IMR-90 (cell line): ENCODE data around the gene ATG5. TPM values are rescaled to one million over a fixed set of nuclear protein-coding genes. Genes with fewer than 3 reads are reported as not detected.

Experiments used
- ATAC-seq: fragments of 200-7000 bp; cut with Tn5 transposase; 2 replicates; pipeline ENCODE4 v1.9.1; 2020; ENCODE audit warnings: low read depth, mild to moderate bottlenecking, moderate library complexity
- BruUV-seq: library from RNA; stranded (reverse); fragments of 400-500 nt; replicated peaks from 2 replicates; lab custom pipeline; 2021; lab: Mats Ljungman, UMichigan
- CTCF ChIA-PET: fragments of 300-600 bp; formaldehyde crosslinking; extraction: SDS; loops from one replicate; lab custom pipeline; 2021; ENCODE audit warnings: antibody characterized with exemption; lab: Yijun Ruan, JAX
- POLR2A ChIA-PET: fragments of 300-600 bp; sonication (Branson Sonifier 250); formaldehyde crosslinking; loops from one replicate; lab custom pipeline; 2022; ENCODE audit warnings: antibody characterized with exemption; ENCODE audit not compliant: unreplicated experiment; lab: Charles Lee
- DNase-seq: peaks from one replicate; pipeline ENCODE4 v3.0.0; 2013
- H2AFZ ChIP-seq: replicated peaks from 2 replicates; pipeline ENCODE3; 2013; ENCODE audit warnings: low read length, mild to moderate bottlenecking; ENCODE audit not compliant: poor library complexity
- H2AK5ac ChIP-seq: 2 replicates; pipeline ENCODE4 v1.6.1; 2013; ENCODE audit warnings: low read depth, low read length, inconsistent platforms
- H2AK9ac ChIP-seq: replicated peaks from 2 replicates; pipeline ENCODE3; 2013; ENCODE audit warnings: mild to moderate bottlenecking, low read depth, low read length, moderate library complexity; ENCODE audit not compliant: poor library complexity
- H2BK120ac ChIP-seq: 2 replicates; pipeline ENCODE4 v1.6.1; 2013; ENCODE audit warnings: low read depth, low read length, inconsistent platforms
- H2BK15ac ChIP-seq: 3 replicates; pipeline ENCODE4 v1.6.1; 2013; ENCODE audit warnings: low read depth, low read length, inconsistent platforms
- H2BK20ac ChIP-seq: 2 replicates; pipeline ENCODE4 v1.6.1; 2013; ENCODE audit warnings: low read depth, mild to moderate bottlenecking, inconsistent platforms, low read length, moderate library complexity
- H2BK5ac ChIP-seq: 2 replicates; pipeline ENCODE4 v1.6.1; 2013; ENCODE audit warnings: mild to moderate bottlenecking, low read depth, low read length, inconsistent platforms; ENCODE audit not compliant: poor library complexity, severe bottlenecking
- H3K14ac ChIP-seq: replicated peaks from 2 replicates; pipeline ENCODE4 v1.6.1; 2013; ENCODE audit warnings: low read depth, low read length, inconsistent platforms
- H3K18ac ChIP-seq: 2 replicates; pipeline ENCODE4 v1.6.1; 2013; ENCODE audit warnings: low read depth, low read length, control low read depth
- H3K23ac ChIP-seq: 2 replicates; pipeline ENCODE4 v1.6.1; 2013; ENCODE audit warnings: low read depth, low read length, inconsistent platforms
- H3K27ac ChIP-seq: 2 replicates; pipeline ENCODE4 v1.5.1; 2013; ENCODE audit warnings: mild to moderate bottlenecking, control low read depth, low read length; ENCODE audit not compliant: insufficient read depth
- H3K27me3 ChIP-seq: 2 replicates; pipeline ENCODE4 v1.6.1; 2013; ENCODE audit warnings: low read length; ENCODE audit not compliant: control insufficient read depth, insufficient read depth
- H3K36me3 ChIP-seq: 2 replicates; pipeline ENCODE4 v1.6.1; 2013; ENCODE audit warnings: low read length, mixed read lengths; ENCODE audit not compliant: control insufficient read depth, insufficient read depth
- H3K4ac ChIP-seq: 2 replicates; pipeline ENCODE4 v1.6.1; 2013; ENCODE audit warnings: low read depth, low read length, inconsistent platforms
- H3K4me1 ChIP-seq: 2 replicates; pipeline ENCODE4 v1.6.1; 2013; ENCODE audit warnings: low read length, mixed read lengths; ENCODE audit not compliant: control insufficient read depth, insufficient read depth
- H3K4me2 ChIP-seq: 2 replicates; pipeline ENCODE4 v1.6.1; 2013; ENCODE audit warnings: low read depth, mild to moderate bottlenecking, control low read depth, low read length, moderate library complexity
- H3K4me3 ChIP-seq: 2 replicates; pipeline ENCODE4 v1.5.1; 2013; ENCODE audit warnings: low read depth, mild to moderate bottlenecking, control low read depth, low read length, moderate library complexity; ENCODE audit not compliant: insufficient read depth
- H3K56ac ChIP-seq: 2 replicates; pipeline ENCODE4 v1.6.1; 2013; ENCODE audit warnings: low read length, inconsistent platforms; ENCODE audit not compliant: insufficient read depth; ENCODE audit errors: extremely low read depth
- H3K79me1 ChIP-seq, 2 experiments: 2 replicates each; pipeline ENCODE4 v1.6.1; 2013; ENCODE audit warnings: low read length in 2 of 2, inconsistent platforms in 1 of 2, low read depth in 1 of 2
- H3K9ac ChIP-seq: 2 replicates; pipeline ENCODE4 v1.6.1; 2013; ENCODE audit warnings: low read depth, low read length, control low read depth
- H3K9me1 ChIP-seq: 2 replicates; pipeline ENCODE4 v1.6.1; 2013; ENCODE audit warnings: low read length, inconsistent platforms; ENCODE audit not compliant: insufficient read depth
- H3K9me3 ChIP-seq: 2 replicates; pipeline ENCODE4 v1.6.1; 2013; ENCODE audit warnings: low read length; ENCODE audit not compliant: control insufficient read depth, insufficient read depth
- H4K20me1 ChIP-seq: 2 replicates; pipeline ENCODE4 v1.6.1; 2013; ENCODE audit warnings: low read length, inconsistent platforms; ENCODE audit not compliant: insufficient read depth
- H4K5ac ChIP-seq: 2 replicates; pipeline ENCODE4 v1.6.1; 2013; ENCODE audit warnings: mild to moderate bottlenecking, low read depth, low read length, control low read depth
- H4K8ac ChIP-seq, 2 experiments: 2 replicates each; pipeline ENCODE4 v1.6.1; 2013; ENCODE audit warnings: low read depth in 2 of 2, low read length in 2 of 2, control low read depth in 1 of 2, inconsistent platforms in 1 of 2
- H4K91ac ChIP-seq: 2 replicates; pipeline ENCODE4 v1.6.1; 2013; ENCODE audit warnings: low read depth, low read length, inconsistent platforms; ENCODE audit not compliant: insufficient read depth
- BHLHE40 ChIP-seq: fragments of 150-350 bp; IDR thresholded peaks from 2 replicates; pipeline ENCODE4 v1.6.1; 2016; ENCODE audit warnings: mild to moderate bottlenecking, low read depth, low read length
- CEBPB ChIP-seq: IDR thresholded peaks from 2 replicates; pipeline ENCODE4 v1.6.1; 2012; ENCODE audit warnings: low read depth, low read length, improper control_type of control experiment
- CHD1 ChIP-seq: IDR thresholded peaks from 2 replicates; pipeline ENCODE4 v1.6.1; 2012; ENCODE audit warnings: low read depth, low read length, improper control_type of control experiment
- CTCF ChIP-seq: conservative IDR thresholded peaks from 2 replicates; pipeline ENCODE4 v1.5.1; 2012; ENCODE audit warnings: mild to moderate bottlenecking, low read depth, low read length, improper control_type of control experiment
- ELK1 ChIP-seq: fragments of 150-350 bp; IDR thresholded peaks from 2 replicates; pipeline ENCODE4 v1.6.1; 2016; ENCODE audit warnings: low read depth, mild to moderate bottlenecking, low read length, moderate library complexity, borderline replicate concordance
- FOS ChIP-seq: fragments of 150-350 bp; IDR thresholded peaks from 2 replicates; pipeline ENCODE4 v1.6.1; 2016; ENCODE audit warnings: low read depth, low read length
- MAFK ChIP-seq: IDR thresholded peaks from 2 replicates; pipeline ENCODE4 v1.6.1; 2012; ENCODE audit warnings: low read depth, low read length, improper control_type of control experiment
- MAZ ChIP-seq: IDR thresholded peaks from 2 replicates; pipeline ENCODE4 v1.6.1; 2012; ENCODE audit warnings: low read depth, mild to moderate bottlenecking, low read length, improper control_type of control experiment, moderate library complexity, borderline replicate concordance
- MXI1 ChIP-seq: IDR thresholded peaks from 2 replicates; pipeline ENCODE4 v1.6.1; 2012; ENCODE audit warnings: low read depth, mild to moderate bottlenecking, low read length, moderate library complexity, borderline replicate concordance
- NFE2L2 ChIP-seq: fragments of 150-350 bp; IDR thresholded peaks from 2 replicates; pipeline ENCODE4 v1.6.1; 2016; ENCODE audit warnings: low read depth, mild to moderate bottlenecking, low read length
- POLR2A ChIP-seq: IDR thresholded peaks from 2 replicates; pipeline ENCODE4 v1.6.1; 2012; ENCODE audit warnings: mild to moderate bottlenecking, low read depth, low read length
- RAD21 ChIP-seq: IDR thresholded peaks from 2 replicates; pipeline ENCODE4 v1.6.1; 2012; ENCODE audit warnings: low read length, improper control_type of control experiment
- RCOR1 ChIP-seq: IDR thresholded peaks from 2 replicates; pipeline ENCODE4 v1.6.1; 2012; ENCODE audit warnings: mild to moderate bottlenecking, low read length, improper control_type of control experiment; ENCODE audit not compliant: insufficient replicate concordance
- RFX5 ChIP-seq: IDR thresholded peaks from 2 replicates; pipeline ENCODE4 v1.8.0; 2012; ENCODE audit warnings: low read depth, mild to moderate bottlenecking, low read length, moderate library complexity
- SMC3 ChIP-seq: fragments of 150-350 bp; IDR thresholded peaks from 2 replicates; pipeline ENCODE4 v1.6.1; 2016; ENCODE audit warnings: low read depth, mild to moderate bottlenecking, antibody characterized with exemption, low read length, moderate library complexity
- USF2 ChIP-seq: fragments of 150-350 bp; IDR thresholded peaks from 2 replicates; pipeline ENCODE4 v1.6.1; 2017; ENCODE audit warnings: mild to moderate bottlenecking, antibody characterized with exemption, low read length, low read depth
- WGBS, 2 experiments: methylation state at CpG; one replicate each; pipeline versions ENCODE4 v1.1.5 to v1.1.7; 2013; ENCODE audit warnings: missing lambda C conversion rate in 2 of 2; ENCODE audit not compliant: insufficient read length in 1 of 2; ENCODE audit errors: extremely low coverage in 2 of 2; 5-methylcytosine and 5-hydroxymethylcytosine counted together
- dilution Hi-C: fragments of 300-500 bp; cut with HindIII; formaldehyde crosslinking; loops from one replicate; pipeline ENCODE4 v1.14.3; 2018; ENCODE audit warnings: low sequenced_read_pairs; ENCODE audit not compliant: unreplicated experiment
- in situ Hi-C: fragments of 300-500 bp; cut with MboI; formaldehyde crosslinking; loops from 3 replicates; pipeline ENCODE4 v1.14.3; 2019; ENCODE audit warnings: low sequenced_read_pairs, inconsistent platforms, mixed read lengths
- intact Hi-C: fragments of 100-400 bp; cut with micrococcal nuclease; formaldehyde crosslinking; loops from 2 replicates; pipeline ENCODE4 v1.10.0; 2022
- polyA plus RNA-seq, 3 experiments: library from polyadenylated mRNA; depleted of rRNA; stranded (reverse); fragments of >200 nt; gene quantifications; 2 replicates each; pipeline ENCODE4 v1.2.3, GENCODE V29; 2012; ENCODE audit warnings: low replicate concordance in 1 of 3
- total RNA-seq: library from RNA; depleted of rRNA; stranded (reverse); fragments of >200 nt; gene quantifications from 2 replicates; pipeline ENCODE4 v1.2.3, GENCODE V29; 2012

ATG5 gene
- total and polyA plus RNA-seq, 2 of the 4 experiments (the other 2 are of a cell fraction), result 13.5 to 28.0 TPM

GRCh38 chr6:106360989-106361430, 35.5 kb upstream of the ATG5 start:
- Histone ChIP-seq H3K23ac (no peak overlapping the region), H3K4me1 (peaks cover 3% of the 10 kb centered on the region; the same call in 1 of the 2 replicates), H2BK5ac (no peak overlapping the region), H4K5ac (no peak overlapping the region), H3K36me3 (no peaks in the 10 kb centered on the region), H4K20me1 (no peaks in the 10 kb centered on the region), H3K9me1 (no peaks in the 10 kb centered on the region), H3K4ac (no peak overlapping the region), H2BK20ac (no peak overlapping the region), H2AFZ (peak overlapping the region; percentile 91), H3K79me1 (no peaks in the 10 kb centered on the region), H4K91ac (no peak overlapping the region), H3K27me3 (peaks cover 28% of the 10 kb centered on the region), H4K8ac (no peak overlapping the region), H2AK5ac (no peak overlapping the region), H3K4me3 (peak overlapping the region; percentile 9; the same call in 1 of the 2 replicates), H3K14ac (no peak overlapping the region), H3K9me3 (no peaks in the 10 kb centered on the region), H3K9ac (no peak overlapping the region), H3K18ac (no peak overlapping the region), H3K27ac (no peak overlapping the region), H2BK15ac (no peak overlapping the region), H2AK9ac (no peak overlapping the region), H3K56ac (no peak overlapping the region), H3K4me2 (peak overlapping the region; percentile 77), H2BK120ac (no peak overlapping the region)
- 0% methylated on average over 1 of the region's 31 CpGs; no CpG with 5 or more reads in 1 of the 2 experiments for WGBS, 2 experiments
- DNase-seq (no peak), ATAC-seq (0 out of 2 replicates have a peak, but pooled peaks have one; percentile 13)
- dilution Hi-C loops (no loop called here), intact Hi-C loops (loop anchor here (1.0 kb wide), 1 partner anchor 618 kb away; no protein-coding TSS in a partner anchor), in situ Hi-C loops (no loop called here)
- ChIA-PET CTCF (interaction anchor here (0.7 to 1.1 kb wide), 3 partner anchors 10 to 625 kb away, joined by 3 read pairs; no protein-coding TSS in a partner anchor), POLR2A (no interaction called here)
- TF ChIP-seq RAD21, result no peak
- no peak for TF ChIP-seq CEBPB
- TF ChIP-seq CHD1, result no peak
- TF ChIP-seq RCOR1, result no peak
- TF ChIP-seq POLR2A, result no peak
- no peak for TF ChIP-seq MAZ
- TF ChIP-seq RFX5, result no peak
- TF ChIP-seq MAFK, result no peak
- TF ChIP-seq ELK1, result no peak
- no peak for TF ChIP-seq SMC3
- TF ChIP-seq CTCF, result no peak
- TF ChIP-seq USF2, result no peak
- no peak for TF ChIP-seq MXI1
- no peak for TF ChIP-seq FOS
- no peak for TF ChIP-seq BHLHE40
- no peak for TF ChIP-seq NFE2L2
- no TSS peak for BruUV-seq
